GM12891 (cell line): ENCODE data around the gene ETV7.
"Not testable (repeated sequence)": the region's sequence is repeated elsewhere in the genome, so short reads cannot be mapped to it uniquely, and the experiment has no call there.

ENCODE experiments used
- DNase-seq: peaks from one replicate; pipeline ENCODE4 v3.0.0; 2011; ENCODE audit warnings: low spot score; ENCODE audit not compliant: insufficient read length
- FAIRE-seq: peaks from 2 replicates; lab custom pipeline; 2011; peaks lifted over from hg19 to GRCh38; lab: Jason Lieb, UNC
- PAX5 ChIP-seq: IDR thresholded peaks from 2 replicates; pipeline ENCODE4 v1.6.1; 2011; ENCODE audit warnings: low read length, moderate library complexity, mild to moderate bottlenecking; ENCODE audit not compliant: insufficient read depth, severe bottlenecking
- POLR2A ChIP-seq: IDR thresholded peaks from 2 replicates; pipeline ENCODE4 v1.6.1; 2011; ENCODE audit warnings: low read depth, low read length, control low read depth
- POLR2AphosphoS5 ChIP-seq: IDR thresholded peaks from 2 replicates; pipeline ENCODE4 v1.6.1; 2011; ENCODE audit warnings: low read depth, low read length, control low read depth
- POU2F2 ChIP-seq: IDR thresholded peaks from 2 replicates; pipeline ENCODE4 v1.6.1; 2011; ENCODE audit warnings: low read depth, mild to moderate bottlenecking, control low read depth, low read length, moderate library complexity
- SPI1 ChIP-seq: IDR thresholded peaks from 2 replicates; pipeline ENCODE4 v1.6.1; 2011; ENCODE audit warnings: low read depth, low read length, control low read depth
- TAF1 ChIP-seq: IDR thresholded peaks from 2 replicates; pipeline ENCODE4 v1.6.1; 2011; ENCODE audit warnings: low read depth, low read length, control low read depth

The ETV7 gene

DNA sequence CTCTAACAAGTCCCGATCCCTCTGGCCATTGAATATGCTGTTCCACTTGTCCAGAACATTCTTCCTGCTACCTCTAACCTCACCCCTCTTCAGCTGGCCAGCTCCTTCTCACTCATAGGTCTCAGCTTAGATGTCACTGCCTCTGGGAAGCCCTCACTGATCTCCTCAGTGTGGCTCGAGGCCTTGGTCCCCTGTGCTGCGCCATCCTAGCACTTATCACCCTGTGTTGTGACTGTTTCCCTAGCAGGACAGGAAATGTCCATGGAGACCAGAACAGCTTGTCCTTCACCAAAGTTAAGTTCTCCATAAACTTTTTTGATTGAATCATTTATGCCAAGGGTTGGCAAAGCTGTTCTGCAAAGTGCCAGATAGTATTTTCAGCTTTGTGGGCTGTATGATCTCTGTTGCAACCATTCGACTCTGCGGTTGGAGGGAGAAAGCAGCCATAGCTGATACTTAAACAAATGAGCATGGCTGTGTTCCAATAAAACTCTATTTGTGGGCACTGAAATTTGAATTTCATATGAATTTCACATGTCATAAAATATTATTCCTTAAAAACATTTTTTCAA, 44.3 kb downstream of the ETV7 start:
- FAIRE-seq, result no peak
- no peak for DNase-seq
- TF ChIP-seq POLR2AphosphoS5 (no peak), PAX5 (no peak), POU2F2 (no peak), SPI1 (no peak), TAF1 (no peak), POLR2A (no peak)

DNA sequence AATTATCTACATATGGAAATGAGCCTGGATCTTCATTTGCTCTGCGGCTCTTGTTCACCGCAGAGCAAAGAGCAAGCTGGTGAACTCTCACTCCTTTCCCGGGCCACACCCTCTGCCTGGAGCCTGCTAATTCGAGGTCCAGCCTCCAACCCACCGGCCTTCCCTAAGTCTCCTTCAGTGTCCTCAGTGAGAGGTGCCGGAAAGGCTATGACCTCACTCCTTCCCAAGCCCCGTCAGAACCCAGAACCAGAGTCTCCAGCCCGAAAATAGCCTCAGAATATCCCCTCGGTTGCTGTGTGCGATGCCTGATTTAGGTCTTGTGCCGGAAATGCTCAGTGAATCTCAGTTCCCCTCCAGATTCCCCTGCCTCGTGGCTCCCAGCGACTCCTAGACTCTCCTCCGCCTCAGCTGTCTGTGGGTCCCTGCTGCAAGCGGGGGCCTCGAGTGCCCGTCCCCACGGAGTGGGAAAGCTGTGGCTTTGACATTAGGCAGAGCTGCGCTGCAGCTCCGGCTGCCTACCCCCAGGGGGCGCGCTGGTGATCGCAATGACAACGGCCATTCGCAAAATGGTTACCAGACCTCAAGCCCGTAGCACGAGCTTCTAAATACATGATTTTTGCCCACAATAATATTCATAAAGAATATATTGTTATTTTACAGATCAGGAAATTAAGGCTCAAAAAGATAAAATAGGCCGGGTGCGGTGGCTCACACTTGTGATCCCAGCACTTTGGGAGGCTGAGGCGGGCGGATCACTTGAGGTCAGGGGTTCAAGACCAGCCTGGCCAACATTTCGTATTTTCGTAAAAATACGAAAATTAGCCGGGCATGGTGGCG, 46.6 kb downstream of the ETV7 start:
- TF ChIP-seq POLR2A, result no peak
- no peak for TF ChIP-seq TAF1
- no peak for TF ChIP-seq POLR2AphosphoS5
- TF ChIP-seq POU2F2, result no peak
- no peak for TF ChIP-seq PAX5
- no peak for TF ChIP-seq SPI1
- FAIRE-seq (peak; percentile 85), DNase-seq (peak; percentile 53)

GRCh38 chr6:36340306-36340617, 47.2 kb downstream of the ETV7 start:
- DNase-seq (no peak), FAIRE-seq (no peak)
- TF ChIP-seq PAX5 (no peak), POU2F2 (no peak), SPI1 (no peak), POLR2A (no peak), TAF1 (no peak), POLR2AphosphoS5 (no peak)

- no peak for TF ChIP-seq POU2F2
- no peak for TF ChIP-seq SPI1
- TF ChIP-seq POLR2A, result no peak
- no peak for TF ChIP-seq PAX5
- no peak for TF ChIP-seq TAF1
- no peak for TF ChIP-seq POLR2AphosphoS5
- FAIRE-seq, result peak; percentile 71
Observed at GRCh38 chr6:36339146-36339545, 48.3 kb downstream of the ETV7 start.

GRCh38 chr6:36338223-36338622, 49.2 kb downstream of the ETV7 start:
- not testable (repeated sequence) for FAIRE-seq

More at GRCh38 chr6:36339146-36339545, 48.3 kb downstream of the ETV7 start:
- no peak for DNase-seq

GRCh38 chr6:36337814-36338213, 49.7 kb downstream of the ETV7 start:
- FAIRE-seq (no peak), DNase-seq (no peak)
- TF ChIP-seq SPI1, result no peak
- TF ChIP-seq POLR2A, result no peak

More at GRCh38 chr6:36338223-36338622, 49.2 kb downstream of the ETV7 start:
- not testable (repeated sequence) for DNase-seq

DNA sequence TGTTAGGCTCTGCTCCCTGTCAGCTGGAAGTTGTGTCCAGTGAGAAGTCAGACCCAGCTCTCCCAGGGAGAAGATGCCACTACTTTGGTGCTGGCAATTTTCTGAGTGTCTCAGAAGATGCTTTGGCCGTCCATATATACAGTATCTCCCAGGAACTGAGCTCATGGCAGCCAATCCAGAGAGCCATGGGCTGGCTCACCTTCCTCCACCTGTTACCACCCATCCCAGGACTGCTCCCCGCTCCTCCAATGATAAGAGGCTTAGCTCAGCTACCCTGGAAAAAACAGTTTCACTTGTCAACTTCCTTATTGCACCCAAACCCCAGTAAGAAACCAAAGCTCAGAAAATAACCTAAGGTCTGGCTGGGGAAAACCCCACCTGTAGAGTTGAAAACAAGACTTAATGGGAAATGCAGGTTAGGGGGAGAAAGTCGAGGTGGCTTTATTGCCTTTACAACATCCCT, 50.7 kb downstream of the ETV7 start, which contains the start of gene BNIP5:
Gene BNIP5 (minus strand): TSS at position 110 of the 463 bp plus-strand sequence. CDS start 6,198 bp downstream, outside the sequence.
- DNase-seq (no peak), FAIRE-seq (no peak)
- TF ChIP-seq POLR2A (no peak), TAF1 (no peak), POLR2AphosphoS5 (no peak), POU2F2 (no peak), SPI1 (no peak), PAX5 (no peak)

DNA sequence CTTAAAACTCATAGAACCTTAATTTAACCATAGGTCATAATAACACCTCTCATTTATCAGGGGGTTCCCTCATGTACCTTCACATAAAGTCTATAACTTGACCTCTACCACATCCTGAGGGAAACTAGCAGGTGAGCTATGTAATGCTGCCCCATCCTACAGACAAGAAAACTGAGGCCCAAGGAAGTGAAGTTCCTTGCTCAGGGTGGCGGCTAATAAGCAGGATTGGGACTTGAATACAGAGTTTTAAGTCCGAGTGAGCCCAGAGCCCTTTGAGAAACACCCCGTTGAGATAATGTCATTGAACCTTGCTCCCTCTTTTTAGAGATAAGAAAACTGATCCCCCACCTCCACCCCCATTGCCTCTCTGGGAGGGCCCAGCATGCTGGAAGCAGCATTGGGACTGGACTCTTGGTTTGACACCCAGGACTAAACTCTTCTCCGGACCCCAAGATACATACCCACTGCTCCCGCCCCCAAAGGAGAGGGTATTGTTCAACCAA, 51.2 kb downstream of the ETV7 start:
- DNase-seq (no peak), FAIRE-seq (no peak)
- TF ChIP-seq PAX5 (no peak), POLR2AphosphoS5 (no peak), POU2F2 (no peak), TAF1 (no peak), SPI1 (no peak), POLR2A (no peak)

DNA sequence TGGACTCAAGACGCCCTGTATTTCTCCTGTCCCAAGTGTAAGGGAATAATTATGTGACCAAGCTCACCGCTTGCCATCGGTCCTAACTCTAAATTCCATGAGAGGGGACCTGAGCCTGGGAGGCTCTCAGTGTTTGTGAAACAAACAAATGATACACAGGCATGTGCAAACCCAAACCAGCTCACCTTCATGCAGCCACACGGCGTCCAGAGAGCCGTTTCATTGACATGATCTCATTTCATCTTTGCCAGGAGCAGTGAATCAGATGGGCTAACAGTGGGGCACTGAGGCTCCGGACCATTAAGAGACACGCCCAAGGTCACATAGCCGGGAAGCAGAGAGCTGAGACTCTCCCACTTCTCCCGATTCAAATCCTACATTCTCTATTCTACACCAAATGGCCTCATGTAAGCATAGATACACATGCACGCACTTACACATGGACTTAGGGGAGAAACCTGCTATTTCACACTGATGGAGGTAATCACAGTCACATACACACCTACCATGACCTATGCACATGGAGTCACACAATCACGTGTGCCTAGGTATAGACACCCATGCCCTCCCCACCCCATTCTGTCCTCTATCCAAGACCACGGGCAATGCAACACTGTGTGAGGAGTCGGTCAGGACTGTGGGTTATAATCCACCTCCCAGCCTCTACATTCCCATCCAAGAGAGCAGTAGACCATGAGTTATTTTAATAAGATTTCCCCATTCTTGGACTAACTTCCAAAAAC, 51.8 kb downstream of the ETV7 start:
- no peak for TF ChIP-seq POU2F2
- no peak for TF ChIP-seq POLR2AphosphoS5
- no peak for TF ChIP-seq SPI1
- no peak for TF ChIP-seq TAF1
- TF ChIP-seq PAX5, result no peak
- TF ChIP-seq POLR2A, result no peak
- DNase-seq (no peak), FAIRE-seq (no peak)

DNA sequence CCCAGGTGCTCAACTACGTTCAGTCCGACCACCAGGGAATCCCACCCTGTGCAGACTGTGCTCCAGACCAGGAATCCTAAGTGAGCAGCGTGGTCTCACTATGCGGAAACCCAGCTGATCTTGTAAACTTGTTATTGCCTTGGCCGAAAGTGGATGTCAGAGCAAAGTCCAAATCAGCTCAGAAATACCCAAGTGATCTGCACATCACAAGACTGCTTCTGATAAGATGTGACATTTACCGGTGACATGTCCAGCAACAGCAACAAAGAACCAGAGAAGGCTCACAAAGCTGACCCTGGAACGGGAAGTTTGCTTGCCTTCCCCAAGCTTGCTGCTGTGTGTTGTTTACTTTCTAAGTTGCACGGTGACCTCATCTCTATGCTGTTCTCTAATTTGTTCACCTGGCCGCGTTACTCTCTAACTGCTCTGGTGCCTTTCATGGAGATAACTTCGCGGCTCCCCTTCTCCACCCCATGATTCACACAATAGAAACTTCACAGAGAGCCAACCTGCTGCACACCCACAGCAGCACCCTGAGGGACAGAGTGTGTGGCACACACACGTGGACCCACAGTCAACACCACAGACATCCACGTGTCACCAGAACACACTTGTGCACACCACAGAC, 52.5 kb downstream of the ETV7 start:
- FAIRE-seq (no peak), DNase-seq (no peak)
- no peak for TF ChIP-seq SPI1
- no peak for TF ChIP-seq PAX5
- no peak for TF ChIP-seq POLR2AphosphoS5
- no peak for TF ChIP-seq POU2F2
- no peak for TF ChIP-seq POLR2A
- no peak for TF ChIP-seq TAF1
